Measurements from ENCODE around the gene ARHGAP45. TPM values are rescaled to one million over a fixed set of nuclear protein-coding genes. Genes with fewer than 3 reads are reported as not detected.

Gene ARHGAP45
- total RNA-seq = 1 to 10 TPM; 4.2 to 10.0 (median 7.3) TPM
- long read RNA-seq, partial matches to known transcripts = 0 of 2 reads
- long read RNA-seq, other reads (novel, unspliced or antisense) = 1 of 2 reads

GRCh38 chr19:1066748-1067340 lies at the start of gene ARHGAP45:
Gene ARHGAP45 (plus strand): TSS chr19:1067167. CDS start chr19:1067406, 239 bp downstream.
- intact Hi-C loops (cut with DNase I) = no loop called here
- H3K9me3 ChIP-seq = no peaks in the 10 kb centered on the region
- 10% methylated on average over 2 of the region's 61 CpGs for WGBS (ENCODE audit: insufficient coverage, low coverage, low lambda C conversion rate, missing lambda C conversion rate)
- TF ChIP-seq CTCF (IDR thresholded peaks at IDR 0.05) (no peak), POLR2A (IDR thresholded peaks at IDR 0.05) (peak; percentile 24)
- peak within 1 kb of the TSS; percentile 33 to 51 (median 35) for H3K4me3 ChIP-seq
- peak; percentile 9 to 45 (median 17) for ATAC-seq
- peaks cover 0 to 9% (median 0%) of the 10 kb centered on the region in 4 donors for H3K4me1 ChIP-seq
- H3K36me3 ChIP-seq = no peaks in the 10 kb centered on the region
- DNase-seq = peak in 2 of 3 donors; percentile 71 to 76
- H3K27me3 ChIP-seq = peaks cover 0 to 19% of the 10 kb centered on the region in 2 donors
- peak within 1 kb of the TSS; percentile 53 to 66 (median 62) for H3K27ac ChIP-seq

GRCh38 chr19:1017906-1018305 lies 49.1 kb upstream of the ARHGAP45 start:
- H3K27ac ChIP-seq = peak overlapping the region in 1 of 3 donors; percentile 33

GRCh38 chr19:1018393-1018792 lies 48.6 kb upstream of the ARHGAP45 start:
- no CpG with 5 or more reads among the region's 5 CpGs for WGBS (ENCODE audit: insufficient coverage, low coverage, low lambda C conversion rate, missing lambda C conversion rate)

More at GRCh38 chr19:1017906-1018305, 49.1 kb upstream of the ARHGAP45 start:
- TF ChIP-seq POLR2A (IDR thresholded peaks at IDR 0.05) (no peak), CTCF (IDR thresholded peaks at IDR 0.05) (no peak)
- no peaks in the 10 kb centered on the region for H3K27me3 ChIP-seq
- H3K36me3 ChIP-seq = peaks cover 0 to 10% (median 3%) of the 10 kb centered on the region in 4 donors
- intact Hi-C loops (cut with DNase I) = no loop called here
- ATAC-seq = no peak
- no peaks in the 10 kb centered on the region for H3K9me3 ChIP-seq
- H3K4me1 ChIP-seq = peaks cover 0 to 45% (median 11%) of the 10 kb centered on the region in 4 donors
- H3K4me3 ChIP-seq = no peak overlapping the region
- DNase-seq = peak in 1 of 3 donors; percentile 27
- WGBS (ENCODE audit: insufficient coverage, low coverage, low lambda C conversion rate, missing lambda C conversion rate) = 65% methylated on average over 6 of the region's 9 CpGs

GRCh38 chr19:1018932-1019615 lies 47.9 kb upstream of the ARHGAP45 start:
- DNase-seq = peak in 1 of 3 donors; percentile 25
- intact Hi-C loops (cut with DNase I) = no loop called here
- Histone ChIP-seq H3K27me3 (no peaks in the 10 kb centered on the region), H3K9me3 (no peaks in the 10 kb centered on the region), H3K36me3 (peaks cover 0 to under 1% (median 0%) of the 10 kb centered on the region in 4 donors), H3K27ac (peak overlapping the region in 1 of 3 donors; percentile 94), H3K4me3 (peak overlapping the region; percentile 72 to 81 (median 72)), H3K4me1 (peaks cover 0 to 47% (median 11%) of the 10 kb centered on the region in 4 donors)
- WGBS (ENCODE audit: insufficient coverage, low coverage, low lambda C conversion rate, missing lambda C conversion rate) = 5% methylated on average over 3 of the region's 17 CpGs
- TF ChIP-seq POLR2A (IDR thresholded peaks at IDR 0.05) = no peak
- no peak for TF ChIP-seq CTCF (IDR thresholded peaks at IDR 0.05)
- no peak for ATAC-seq

More at GRCh38 chr19:1018393-1018792, 48.6 kb upstream of the ARHGAP45 start:
- Histone ChIP-seq H3K27ac (no peak overlapping the region), H3K4me3 (no peak overlapping the region), H3K9me3 (no peaks in the 10 kb centered on the region), H3K36me3 (peaks cover 0 to 6% (median under 1%) of the 10 kb centered on the region in 4 donors), H3K4me1 (peaks cover 0 to 47% (median 11%) of the 10 kb centered on the region in 4 donors), H3K27me3 (no peaks in the 10 kb centered on the region)
- DNase-seq = no peak
- ATAC-seq = no peak
- intact Hi-C loops (cut with DNase I) = no loop called here
- TF ChIP-seq POLR2A (IDR thresholded peaks at IDR 0.05) = no peak
- TF ChIP-seq CTCF (IDR thresholded peaks at IDR 0.05) = no peak

Measured in right lobe of liver (tissue), 6 donors.